ENCODE results near the gene UQCC2.

DNA sequence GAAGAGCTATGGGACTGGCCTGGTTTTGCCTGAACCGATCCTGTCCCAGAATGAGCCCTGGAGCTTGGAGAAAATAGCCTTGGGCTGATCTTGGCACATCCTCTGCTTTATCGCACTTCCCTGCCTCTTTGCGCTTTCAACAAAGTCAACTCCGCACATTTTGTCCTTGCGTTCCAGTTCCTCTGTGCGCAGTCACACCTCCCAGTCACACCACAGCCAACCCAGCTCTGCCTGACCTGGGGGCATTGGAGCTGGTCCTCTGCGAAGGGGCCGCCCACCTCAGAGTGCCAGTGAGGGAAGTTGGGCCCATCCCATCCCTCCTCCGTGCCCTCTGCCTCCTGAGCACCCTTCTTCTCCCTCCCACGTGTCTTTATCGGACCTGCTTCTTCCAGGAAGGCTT is 16.9 kb upstream of the UQCC2 start:
- TF ChIP-seq, protein P1, sequence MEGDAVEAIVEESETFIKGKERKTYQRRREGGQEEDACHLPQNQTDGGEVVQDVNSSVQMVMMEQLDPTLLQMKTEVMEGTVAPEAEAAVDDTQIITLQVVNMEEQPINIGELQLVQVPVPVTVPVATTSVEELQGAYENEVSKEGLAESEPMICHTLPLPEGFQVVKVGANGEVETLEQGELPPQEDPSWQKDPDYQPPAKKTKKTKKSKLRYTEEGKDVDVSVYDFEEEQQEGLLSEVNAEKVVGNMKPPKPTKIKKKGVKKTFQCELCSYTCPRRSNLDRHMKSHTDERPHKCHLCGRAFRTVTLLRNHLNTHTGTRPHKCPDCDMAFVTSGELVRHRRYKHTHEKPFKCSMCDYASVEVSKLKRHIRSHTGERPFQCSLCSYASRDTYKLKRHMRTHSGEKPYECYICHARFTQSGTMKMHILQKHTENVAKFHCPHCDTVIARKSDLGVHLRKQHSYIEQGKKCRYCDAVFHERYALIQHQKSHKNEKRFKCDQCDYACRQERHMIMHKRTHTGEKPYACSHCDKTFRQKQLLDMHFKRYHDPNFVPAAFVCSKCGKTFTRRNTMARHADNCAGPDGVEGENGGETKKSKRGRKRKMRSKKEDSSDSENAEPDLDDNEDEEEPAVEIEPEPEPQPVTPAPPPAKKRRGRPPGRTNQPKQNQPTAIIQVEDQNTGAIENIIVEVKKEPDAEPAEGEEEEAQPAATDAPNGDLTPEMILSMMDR (IDR thresholded peaks at IDR 0.05) = no peak
- no peak for TF ChIP-seq POLR2A (IDR thresholded peaks at IDR 0.05)
